ENCODE data around the gene SLC17A7.

DNA sequence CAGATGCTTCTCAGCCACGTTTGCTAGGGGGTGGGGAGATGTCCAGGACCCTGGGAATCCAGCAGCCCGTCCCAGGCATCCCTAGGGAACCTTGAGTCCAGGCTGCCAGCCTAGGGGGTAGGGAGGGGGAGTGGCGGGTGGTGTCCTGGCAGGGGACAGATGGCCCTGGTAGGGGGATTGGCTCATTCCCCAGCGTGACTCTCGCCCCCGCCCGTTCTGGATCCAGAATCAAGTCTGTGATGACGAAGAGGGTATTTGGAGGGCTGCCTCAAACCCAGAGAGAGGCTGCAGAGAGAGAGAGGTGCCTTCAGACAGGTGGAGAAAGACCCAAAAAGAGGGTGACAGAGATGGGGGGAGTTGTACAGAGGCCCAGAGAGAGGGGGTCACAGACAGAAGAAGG, 4.1 kb downstream of the SLC17A7 start:
- TF ChIP-seq, protein P1, sequence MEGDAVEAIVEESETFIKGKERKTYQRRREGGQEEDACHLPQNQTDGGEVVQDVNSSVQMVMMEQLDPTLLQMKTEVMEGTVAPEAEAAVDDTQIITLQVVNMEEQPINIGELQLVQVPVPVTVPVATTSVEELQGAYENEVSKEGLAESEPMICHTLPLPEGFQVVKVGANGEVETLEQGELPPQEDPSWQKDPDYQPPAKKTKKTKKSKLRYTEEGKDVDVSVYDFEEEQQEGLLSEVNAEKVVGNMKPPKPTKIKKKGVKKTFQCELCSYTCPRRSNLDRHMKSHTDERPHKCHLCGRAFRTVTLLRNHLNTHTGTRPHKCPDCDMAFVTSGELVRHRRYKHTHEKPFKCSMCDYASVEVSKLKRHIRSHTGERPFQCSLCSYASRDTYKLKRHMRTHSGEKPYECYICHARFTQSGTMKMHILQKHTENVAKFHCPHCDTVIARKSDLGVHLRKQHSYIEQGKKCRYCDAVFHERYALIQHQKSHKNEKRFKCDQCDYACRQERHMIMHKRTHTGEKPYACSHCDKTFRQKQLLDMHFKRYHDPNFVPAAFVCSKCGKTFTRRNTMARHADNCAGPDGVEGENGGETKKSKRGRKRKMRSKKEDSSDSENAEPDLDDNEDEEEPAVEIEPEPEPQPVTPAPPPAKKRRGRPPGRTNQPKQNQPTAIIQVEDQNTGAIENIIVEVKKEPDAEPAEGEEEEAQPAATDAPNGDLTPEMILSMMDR (IDR thresholded peaks at IDR 0.05) = no peak
- TF ChIP-seq EP300 (IDR thresholded peaks at IDR 0.05) (no peak), POLR2A (IDR thresholded peaks at IDR 0.05) (no peak)
